HG03280 (cell line): ENCODE data around the gene GREB1L.
"Not testable (repeated sequence)": the region's sequence is repeated elsewhere in the genome, so short reads cannot be mapped to it uniquely, and the experiment has no call there.

ENCODE experiments used
- ATAC-seq: cut with Tn5 transposase; IDR thresholded peaks from one replicate; pipeline ENCODE4 v1.9.1; 2021; ENCODE audit warnings: mild to moderate bottlenecking, moderate library complexity; ENCODE audit not compliant: unreplicated experiment

The GREB1L gene

GRCh38 chr18:21242141-21242779, at the start of gene GREB1L:
TSS of gene GREB1L (plus strand) at chr18:21242232. CDS start at chr18:21383519, 141,287 bp downstream.
- ATAC-seq = no peak

- no peak for ATAC-seq
Measured at GRCh38 chr18:21192308-21192624, 49.8 kb upstream of the GREB1L start.

- no peak for ATAC-seq
Measured at GRCh38 chr18:21194871-21195771, 46.9 kb upstream of the GREB1L start.

- no peak for ATAC-seq
Measured at GRCh38 chr18:21196426-21196825, 45.6 kb upstream of the GREB1L start.

GRCh38 chr18:21203126-21203525, 38.9 kb upstream of the GREB1L start:
- ATAC-seq = no peak

- ATAC-seq = no peak
Measured at GRCh38 chr18:21203542-21204241, 38.3 kb upstream of the GREB1L start.

GRCh38 chr18:21205695-21206094, 36.3 kb upstream of the GREB1L start:
- ATAC-seq = no peak

GRCh38 chr18:21210278-21210677, 31.8 kb upstream of the GREB1L start:
- ATAC-seq = no peak

- ATAC-seq = no peak
Measured at GRCh38 chr18:21210784-21211183, 31.2 kb upstream of the GREB1L start.

GRCh38 chr18:21214409-21214808, 27.6 kb upstream of the GREB1L start:
- ATAC-seq = not testable (repeated sequence)

- ATAC-seq = no peak
Measured at GRCh38 chr18:21215490-21215889, 26.5 kb upstream of the GREB1L start.

GRCh38 chr18:21218862-21219261, 23.2 kb upstream of the GREB1L start:
- ATAC-seq = no peak

- ATAC-seq = no peak
Measured at GRCh38 chr18:21230436-21230835, 11.6 kb upstream of the GREB1L start.

GRCh38 chr18:21241301-21242048, 557 bp upstream of the GREB1L start:
- ATAC-seq = no peak

- no peak for ATAC-seq
Measured at GRCh38 chr18:21242780-21243401, 859 bp downstream of the GREB1L start.

- no peak for ATAC-seq
Measured at GRCh38 chr18:21254576-21254975, 12.5 kb downstream of the GREB1L start.

- ATAC-seq = no peak
Measured at GRCh38 chr18:21255211-21255610, 13.2 kb downstream of the GREB1L start.

- no peak for ATAC-seq
Measured at GRCh38 chr18:21257386-21257785, 15.4 kb downstream of the GREB1L start.

- no peak for ATAC-seq
Measured at GRCh38 chr18:21260621-21261020, 18.6 kb downstream of the GREB1L start.

- no peak for ATAC-seq
Measured at GRCh38 chr18:21261352-21261751, 19.3 kb downstream of the GREB1L start.

- no peak for ATAC-seq
Measured at GRCh38 chr18:21262244-21262643, 20.2 kb downstream of the GREB1L start.
